ENCODE results near the gene ABHD11.
"Not testable (repeated sequence)": the region's sequence is repeated elsewhere in the genome, so short reads cannot be mapped to it uniquely, and the experiment has no call there.

The ABHD11 gene

DNA sequence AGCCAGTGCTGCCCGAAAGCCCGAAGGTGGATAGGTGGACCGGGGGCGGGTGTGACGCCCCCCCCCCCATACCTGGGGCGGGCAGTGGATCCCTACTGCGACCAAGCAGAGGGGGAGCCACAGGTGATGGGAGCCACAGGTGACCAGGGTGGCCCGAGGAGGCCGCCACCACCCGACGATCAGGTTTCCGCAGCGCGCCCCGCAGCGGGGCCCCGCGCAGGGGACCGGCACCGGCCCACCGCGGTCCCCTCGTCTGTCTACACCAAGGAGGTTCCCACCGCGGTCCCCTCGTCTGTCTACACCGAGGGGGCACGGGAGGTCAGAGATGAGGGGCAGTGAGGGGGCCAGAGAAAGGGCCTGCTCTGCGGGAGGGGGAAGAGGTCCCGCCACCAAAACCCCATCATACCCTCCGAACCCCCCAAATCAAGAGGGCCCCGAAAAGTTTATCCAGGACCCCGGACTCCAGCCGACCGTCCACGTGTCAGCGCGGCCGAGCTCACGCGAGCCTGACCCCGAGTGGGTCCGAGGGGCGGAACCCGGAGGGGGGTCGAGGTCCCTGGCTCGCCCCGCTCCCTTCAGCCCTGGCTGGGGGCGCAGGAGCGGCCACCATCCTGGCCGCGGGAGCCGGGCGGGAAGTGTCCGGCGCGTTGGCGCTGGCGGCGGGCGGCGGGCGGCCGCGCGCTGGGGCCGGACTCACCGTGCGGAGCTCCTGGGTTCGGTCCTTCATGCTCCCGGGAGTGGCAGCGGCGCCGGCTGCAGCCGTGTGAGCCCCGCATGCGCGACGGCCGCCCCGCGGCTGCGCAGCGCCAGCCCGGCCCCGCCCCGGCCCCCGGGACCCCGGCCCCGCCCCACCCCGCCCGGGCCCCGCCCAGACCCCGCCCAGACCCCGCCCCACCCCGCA lies 19.4 kb downstream of the ABHD11 start, which contains the start of gene STX1A:
STX1A (minus strand) TSS at position 765 of the 901 bp plus-strand sequence; CDS start at position 727, 38 bp downstream.
- no peak for DNase-seq (ENCODE audit: low read depth, low spot score)

DNA sequence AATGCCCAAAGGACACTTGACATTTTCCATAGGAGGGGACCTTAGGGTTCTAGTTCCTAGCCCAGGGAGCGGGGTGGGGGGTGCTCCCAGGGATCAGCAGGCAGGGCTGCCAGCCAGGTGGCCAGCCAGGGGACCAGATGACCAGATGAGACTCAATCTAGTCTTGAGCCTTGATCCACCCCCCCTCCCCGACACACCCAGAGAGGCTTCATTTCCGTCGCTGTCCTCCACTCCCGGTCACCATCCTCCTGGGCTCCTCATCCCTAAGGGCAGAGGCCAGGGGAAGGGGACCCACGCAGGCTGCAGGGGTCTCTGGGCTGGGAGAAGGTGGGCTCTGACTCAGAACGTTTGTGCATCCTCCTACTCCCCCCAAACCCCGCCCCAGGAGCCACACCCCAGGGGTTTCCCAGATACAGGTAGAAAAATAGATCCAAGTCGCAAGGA lies 20.1 kb downstream of the ABHD11 start:
- no peak for DNase-seq (ENCODE audit: low read depth, low spot score)

DNA sequence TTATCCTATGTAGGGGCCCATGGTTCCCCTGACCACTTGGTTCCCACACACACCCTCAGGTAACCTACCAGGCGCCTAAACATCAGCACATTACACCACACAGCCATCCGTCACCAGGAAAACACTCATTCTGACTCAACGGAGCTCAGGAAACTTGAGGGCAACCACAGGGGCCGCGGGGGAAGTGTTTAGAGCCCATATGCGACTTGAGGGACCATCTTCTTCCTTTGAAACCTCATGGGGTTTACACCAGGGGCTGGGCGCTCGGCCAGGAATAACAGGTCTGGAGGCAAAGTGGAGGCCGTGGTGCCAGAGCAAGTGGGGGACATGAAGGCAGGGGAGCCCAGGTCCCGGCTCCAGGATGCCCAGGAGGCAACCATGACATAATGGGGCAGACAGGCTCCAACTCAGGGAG lies 20.6 kb downstream of the ABHD11 start:
- no peak for DNase-seq (ENCODE audit: low read depth, low spot score)

DNA sequence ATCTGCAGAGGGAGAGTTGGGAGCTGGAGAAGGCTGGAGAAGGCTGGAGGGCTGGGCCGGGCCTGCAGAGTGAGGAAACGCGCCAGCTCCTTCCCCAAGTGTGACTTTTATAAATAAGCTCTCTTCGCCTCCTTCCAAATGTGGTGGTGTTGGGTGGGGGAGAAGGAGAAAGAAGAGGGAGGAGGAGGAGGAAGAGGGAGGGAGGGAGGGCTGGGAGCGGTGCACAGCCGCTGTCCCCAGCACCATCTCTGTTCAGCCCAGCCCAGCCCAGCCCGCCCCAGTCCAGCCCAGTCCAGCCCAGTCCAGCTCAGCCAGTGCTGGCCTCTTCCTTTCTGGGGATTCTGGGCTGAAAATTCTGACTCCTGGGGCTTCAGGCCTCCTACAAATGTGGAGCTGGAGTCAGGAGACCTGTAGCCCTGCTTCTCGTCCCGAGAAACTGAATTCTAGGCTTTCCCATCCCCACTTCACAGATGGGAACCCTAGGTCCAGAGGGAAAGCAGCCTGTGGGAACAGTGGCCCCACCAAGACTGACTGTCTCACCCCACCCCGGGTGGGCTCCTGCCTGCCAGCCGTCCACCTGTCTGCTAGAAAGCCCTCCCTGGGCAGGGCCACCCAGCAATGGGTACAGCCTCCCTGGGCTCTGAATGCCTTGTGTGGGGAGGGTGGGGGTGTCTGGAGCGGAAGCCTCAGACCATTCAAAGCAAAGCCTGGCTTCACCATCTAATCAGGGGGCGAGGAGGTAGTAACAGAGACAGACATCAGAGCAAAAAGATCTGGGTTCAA lies 21.4 kb downstream of the ABHD11 start:
- DNase-seq (ENCODE audit: low read depth, low spot score): no peak

DNA sequence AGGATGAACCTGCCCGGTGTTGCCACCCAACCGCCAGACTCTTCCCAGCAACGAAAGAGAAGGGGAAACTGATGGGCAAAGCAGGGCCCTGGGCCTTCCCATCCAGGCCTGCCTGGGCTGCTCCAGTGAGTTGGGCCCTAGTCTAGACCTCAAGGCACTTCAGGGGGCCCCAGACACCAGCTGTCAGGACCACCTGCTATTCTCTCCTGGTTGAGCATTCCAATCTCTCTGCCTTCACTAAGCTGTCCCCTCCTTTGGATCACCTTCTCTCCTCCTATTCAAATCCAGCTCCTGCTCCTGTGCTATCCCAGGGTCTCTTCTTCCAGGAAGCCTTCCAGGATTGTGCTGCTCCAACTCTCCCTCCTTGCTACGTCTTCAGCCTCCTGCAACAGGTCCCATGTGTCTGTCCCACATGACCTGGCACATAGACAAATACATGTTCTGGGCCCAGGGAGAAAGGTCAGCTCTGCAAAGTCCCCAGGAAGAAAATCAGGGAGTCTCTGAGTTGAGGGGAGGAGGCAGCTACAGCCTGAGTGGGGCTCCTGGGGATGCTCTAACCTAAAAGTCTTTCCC lies 22.2 kb downstream of the ABHD11 start:
- DNase-seq (ENCODE audit: low read depth, low spot score): no peak

DNA sequence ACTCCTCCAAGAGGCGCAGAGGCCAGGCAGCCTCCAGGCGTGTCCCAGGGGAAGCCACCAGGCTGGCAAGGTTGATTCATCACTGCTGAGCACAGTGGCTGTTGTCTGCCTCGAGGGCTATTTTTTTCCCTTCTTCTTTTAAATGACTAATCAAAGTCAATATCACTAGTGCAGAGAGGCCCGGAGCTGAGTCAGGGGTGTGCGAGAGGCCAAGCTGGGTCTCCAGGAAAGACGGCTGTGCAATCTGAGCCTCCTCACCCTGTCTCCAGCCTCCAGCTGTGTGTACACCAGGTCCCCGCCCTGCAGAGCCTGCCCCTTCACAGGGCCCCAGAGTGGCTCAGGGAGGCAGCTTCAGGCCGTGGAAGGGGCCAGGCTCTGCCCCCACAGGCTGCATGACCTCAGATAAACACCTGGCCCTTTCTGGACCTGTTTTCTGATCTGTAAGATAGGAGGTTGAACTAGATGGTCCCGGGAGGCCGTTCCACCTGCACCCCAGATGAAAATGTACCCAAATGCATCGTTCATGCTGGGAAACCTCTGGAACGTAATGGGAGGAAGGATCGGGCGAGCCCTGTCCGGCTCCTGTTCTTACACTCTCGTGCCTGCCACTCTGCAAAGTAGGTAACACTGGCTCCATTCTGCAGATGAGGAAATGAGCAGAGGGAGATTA lies 22.8 kb downstream of the ABHD11 start:
- peak; percentile 78 for DNase-seq (ENCODE audit: low read depth, low spot score)

DNA sequence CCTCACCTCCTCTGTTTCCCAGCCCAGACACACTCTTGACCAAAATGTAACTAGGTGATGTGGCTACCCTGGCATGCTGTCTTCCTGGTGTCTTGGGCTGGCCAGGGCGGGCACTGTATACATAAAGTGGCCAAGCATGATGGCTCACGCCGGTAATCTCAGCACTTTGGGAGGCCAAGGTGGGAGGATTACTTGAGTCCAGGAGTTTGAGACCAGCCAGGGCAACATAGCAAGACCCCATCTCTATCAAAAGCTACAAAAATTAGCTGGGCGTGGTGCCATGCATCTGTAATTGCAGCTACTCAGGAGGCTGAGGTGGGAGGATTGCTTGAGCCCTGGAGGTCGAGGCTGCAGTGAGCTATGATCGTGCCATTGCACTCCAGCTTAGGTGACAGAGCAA lies 25.3 kb downstream of the ABHD11 start:
- DNase-seq (ENCODE audit: low read depth, low spot score): not testable (repeated sequence)

DNA sequence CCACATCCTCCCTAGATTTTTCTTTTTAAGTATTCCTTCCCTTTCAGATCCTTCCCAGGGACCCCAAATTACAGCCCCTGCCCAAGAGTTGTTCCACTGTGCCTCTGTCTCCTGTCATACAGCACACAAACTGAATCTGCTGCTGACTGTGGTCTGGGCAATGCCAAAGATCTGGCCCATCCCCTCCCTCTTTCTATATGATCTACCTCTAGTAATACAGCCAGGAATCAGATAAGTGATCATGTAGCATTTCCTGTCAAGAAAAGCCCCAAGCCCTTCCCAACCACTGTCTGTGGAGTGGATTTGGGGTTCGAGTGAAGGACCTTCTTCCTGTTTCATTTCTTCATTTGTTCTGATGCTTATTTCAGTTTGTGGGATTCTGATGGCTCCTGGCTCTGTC lies 25.8 kb downstream of the ABHD11 start:
- no peak for DNase-seq (ENCODE audit: low read depth, low spot score)

DNA sequence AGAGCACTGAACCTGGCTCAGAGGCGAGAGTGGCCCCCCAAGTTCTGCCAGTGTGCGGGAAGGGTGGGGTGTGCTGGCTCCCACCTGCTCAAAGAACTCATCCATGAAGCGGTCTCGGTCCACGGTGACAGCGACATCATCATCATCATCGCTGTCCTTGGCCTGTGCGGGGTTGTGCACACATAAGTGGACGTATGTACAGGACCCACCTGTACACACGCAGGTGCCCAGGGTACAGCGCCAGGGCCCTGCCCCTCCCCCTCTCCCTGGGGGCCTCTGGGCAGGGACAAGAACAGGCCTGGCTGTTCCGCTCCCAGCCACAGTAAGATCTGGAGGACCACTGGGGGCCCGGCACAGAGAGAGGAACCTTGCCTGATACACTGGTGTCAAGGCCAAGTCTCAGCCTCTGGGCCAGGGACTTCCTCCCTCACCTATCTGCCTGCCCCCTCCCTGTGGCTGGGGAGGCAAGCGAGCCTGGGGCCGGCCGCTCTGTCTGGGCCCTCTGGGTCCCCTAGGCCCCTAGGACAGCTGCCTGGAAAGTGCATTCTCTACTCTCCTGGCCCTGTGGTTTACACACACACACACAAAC lies 29.5 kb downstream of the ABHD11 start:
- no peak for DNase-seq (ENCODE audit: low read depth, low spot score)

DNA sequence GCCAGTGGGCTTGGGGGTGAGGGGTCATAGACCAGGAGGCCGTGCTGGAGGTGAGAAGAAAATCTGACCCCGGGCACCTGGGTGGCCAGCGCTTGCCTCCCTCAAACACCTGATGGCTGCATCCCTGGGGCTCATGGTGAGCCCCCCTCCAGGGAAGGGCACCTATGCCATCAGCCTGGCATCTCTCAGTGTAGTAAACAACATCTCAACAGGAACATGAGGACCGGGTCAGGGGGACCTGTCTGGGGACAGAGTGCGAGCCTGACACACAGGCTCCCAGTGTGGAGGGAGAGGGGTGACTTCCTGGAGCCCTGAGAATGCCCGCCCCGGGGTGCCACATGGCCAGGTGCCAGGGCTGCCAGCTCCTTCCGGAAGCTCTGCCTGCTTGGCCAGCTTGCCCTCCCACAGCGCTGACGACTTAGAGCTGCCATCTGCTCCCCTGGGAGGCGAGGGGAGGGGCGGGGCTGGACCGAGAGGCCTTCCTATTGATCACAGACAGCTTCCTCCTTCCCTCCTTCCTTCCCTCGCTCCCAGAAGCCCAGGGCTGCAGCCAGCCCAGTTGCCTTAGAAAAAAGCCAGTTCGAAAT lies 31.5 kb downstream of the ABHD11 start:
- no peak for DNase-seq (ENCODE audit: low read depth, low spot score)

DNA sequence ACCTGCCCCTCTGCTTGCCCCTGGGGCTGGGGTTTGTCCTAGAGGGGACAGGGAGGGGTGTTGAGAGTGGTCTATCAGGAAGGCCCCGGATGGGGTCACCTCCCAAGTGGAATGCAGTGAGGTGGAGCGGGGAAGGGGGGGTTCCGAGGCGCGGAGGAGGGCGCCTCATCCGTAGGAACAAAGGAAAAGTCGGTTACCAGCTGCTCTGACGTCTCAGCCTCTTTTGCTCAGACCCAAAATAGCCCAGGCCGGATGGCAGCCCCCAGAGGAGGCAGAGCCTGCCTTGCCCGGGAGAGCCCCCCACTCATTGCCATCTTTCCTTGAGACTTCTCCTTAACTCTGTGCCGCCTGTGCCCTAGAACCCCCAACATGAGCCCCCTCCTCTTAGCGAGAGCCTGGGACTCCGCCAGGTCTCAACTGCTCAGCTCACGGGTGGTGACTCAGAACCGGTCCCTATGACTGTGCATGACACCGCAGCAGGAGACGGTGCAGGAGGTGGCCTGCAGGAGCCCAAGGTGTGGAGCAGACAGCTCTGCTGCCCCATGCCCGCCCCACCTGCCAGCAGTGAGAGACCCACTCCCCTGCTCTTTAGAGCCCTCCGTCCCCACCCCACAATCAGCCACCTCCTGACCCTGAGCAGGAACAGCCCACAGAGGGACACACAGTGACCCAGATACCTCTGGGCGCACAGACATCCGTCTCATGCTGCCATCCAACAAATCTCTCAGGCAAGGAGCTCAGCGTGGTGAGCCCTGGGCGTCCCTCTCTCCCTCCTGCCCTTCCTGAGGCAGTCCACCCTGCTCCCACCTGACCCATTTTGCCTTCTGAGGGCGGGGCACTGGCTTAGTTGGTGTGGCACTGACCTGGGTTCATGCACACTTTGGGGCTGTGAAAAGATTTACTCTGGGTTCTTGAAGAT lies 32.2 kb downstream of the ABHD11 start:
- no peak for DNase-seq (ENCODE audit: low read depth, low spot score)

DNA sequence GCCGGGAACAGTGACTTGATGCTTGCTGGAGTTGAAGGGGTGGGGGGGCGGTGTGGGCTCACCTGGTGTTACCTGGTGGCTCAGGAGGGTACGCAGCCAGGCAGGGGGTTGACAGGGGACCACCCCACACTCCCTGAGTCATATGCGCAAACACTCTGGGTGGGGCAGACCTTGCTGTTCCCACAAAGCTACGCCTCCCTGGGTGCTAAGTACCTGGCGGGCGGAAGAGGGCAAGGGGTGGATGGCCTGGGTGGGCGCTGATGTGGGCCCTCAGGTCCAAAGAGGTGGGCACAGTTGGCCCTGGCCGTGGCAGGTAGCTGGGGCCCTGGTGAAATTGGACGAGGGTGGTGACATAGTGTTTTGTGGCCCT lies 33.1 kb downstream of the ABHD11 start:
- DNase-seq (ENCODE audit: low read depth, low spot score): no peak

DNA sequence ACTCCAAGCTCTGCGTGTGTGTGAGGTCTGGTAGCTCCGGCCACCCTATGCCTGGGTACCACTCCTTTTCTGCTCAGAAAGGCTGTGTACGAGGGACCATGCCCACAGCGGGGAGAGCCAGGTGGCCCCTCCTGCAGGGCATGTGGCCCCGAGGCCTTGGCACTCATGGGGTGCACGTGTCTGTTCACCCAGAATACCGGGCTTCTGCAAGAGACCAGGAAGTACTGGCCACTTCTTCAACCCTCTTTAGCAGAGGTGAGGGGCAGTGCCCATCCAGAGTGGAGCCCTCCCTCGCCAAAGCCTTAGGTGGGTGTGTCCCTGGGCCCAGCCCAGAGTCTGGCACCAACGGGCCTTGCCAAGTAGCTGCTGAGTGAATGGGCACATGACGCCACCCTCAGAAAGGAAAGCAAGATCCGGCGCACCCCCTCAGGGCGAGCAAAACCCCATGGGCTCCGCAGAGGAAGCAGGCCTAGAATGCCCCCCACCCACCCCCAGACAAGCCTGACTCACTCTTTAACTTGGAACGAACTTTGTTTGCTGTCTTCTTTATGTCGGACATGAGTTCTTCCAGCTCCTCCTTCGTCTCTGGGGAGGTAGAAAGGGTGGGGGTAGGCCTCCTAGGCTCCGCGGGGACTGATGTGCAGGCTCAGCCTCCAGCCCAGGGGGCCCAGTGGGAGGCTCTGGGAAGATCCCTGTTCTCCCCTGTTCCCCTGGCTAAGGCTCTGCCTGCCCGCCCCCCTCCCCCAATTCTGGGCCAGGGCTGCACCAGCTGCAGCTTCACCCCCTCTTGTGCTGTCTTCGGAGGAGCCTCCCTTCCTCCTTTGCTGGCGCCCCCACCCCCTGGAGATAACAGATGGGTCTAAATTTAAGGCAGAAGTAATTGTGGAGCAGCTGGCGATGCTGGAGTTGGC lies 33.7 kb downstream of the ABHD11 start:
- DNase-seq (ENCODE audit: low read depth, low spot score): no peak

DNA sequence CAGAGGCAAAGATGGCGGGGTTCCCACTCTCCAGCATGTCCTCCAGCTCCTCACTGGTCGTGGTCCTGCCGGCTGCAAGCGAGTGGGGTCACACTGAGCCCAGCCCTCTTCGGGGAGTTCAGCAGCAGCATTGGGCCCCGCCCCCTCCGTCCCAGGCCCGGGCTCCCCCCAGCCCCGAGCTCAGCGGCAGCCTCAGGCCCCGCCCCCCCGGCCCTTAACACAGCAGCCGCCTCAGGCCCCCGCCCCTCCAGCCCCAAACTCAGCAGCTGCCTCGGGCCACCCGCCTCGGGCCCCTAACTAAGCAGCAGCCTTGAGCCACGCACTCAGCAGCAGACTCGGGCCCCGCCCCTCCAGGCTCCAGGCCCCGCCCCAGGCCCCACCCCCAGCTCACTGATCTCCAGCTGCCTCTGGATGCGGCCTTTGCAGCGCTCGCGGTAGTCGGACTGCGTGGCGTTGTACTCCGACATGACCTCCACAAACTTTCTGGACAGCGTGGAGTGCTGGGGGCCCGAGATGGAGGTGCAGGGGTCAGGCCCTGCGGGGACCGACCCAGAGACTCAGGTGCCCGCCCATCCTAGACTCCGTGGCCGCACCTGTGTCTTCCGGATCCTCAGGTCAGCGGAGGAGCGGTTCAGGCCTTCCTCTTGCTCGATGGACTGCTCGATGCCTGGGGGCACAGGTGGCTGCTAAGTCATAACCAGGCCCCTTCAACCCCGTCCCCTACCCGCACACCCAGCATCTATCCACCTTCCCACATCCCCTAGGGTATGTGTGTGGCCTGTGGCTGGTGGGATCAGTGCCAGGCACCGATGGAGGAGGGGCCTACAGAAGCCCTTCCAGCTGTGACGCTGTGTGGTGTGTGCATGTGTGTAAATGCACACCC lies 34.6 kb downstream of the ABHD11 start:
- no peak for DNase-seq (ENCODE audit: low read depth, low spot score)

DNA sequence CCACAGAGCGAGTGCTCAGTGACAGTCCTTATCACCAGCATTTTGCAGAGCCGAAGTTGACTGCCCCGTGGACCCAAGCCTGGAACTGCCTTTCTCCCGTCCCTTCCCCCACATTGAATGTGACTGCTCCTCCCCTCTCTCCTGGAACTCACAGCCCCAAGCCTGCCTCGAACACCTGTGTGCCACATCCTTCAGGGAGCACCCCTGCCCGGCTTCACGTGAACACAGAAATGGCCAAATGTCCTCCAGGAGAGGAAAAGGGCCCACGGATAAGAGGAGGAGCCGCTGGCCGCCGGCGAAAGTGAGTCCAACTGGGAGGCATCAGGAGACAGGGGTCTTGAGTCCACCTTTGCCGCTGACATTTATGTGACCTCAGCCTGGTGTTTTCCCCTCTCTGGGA lies 35.4 kb downstream of the ABHD11 start:
- DNase-seq (ENCODE audit: low read depth, low spot score): no peak

DNA sequence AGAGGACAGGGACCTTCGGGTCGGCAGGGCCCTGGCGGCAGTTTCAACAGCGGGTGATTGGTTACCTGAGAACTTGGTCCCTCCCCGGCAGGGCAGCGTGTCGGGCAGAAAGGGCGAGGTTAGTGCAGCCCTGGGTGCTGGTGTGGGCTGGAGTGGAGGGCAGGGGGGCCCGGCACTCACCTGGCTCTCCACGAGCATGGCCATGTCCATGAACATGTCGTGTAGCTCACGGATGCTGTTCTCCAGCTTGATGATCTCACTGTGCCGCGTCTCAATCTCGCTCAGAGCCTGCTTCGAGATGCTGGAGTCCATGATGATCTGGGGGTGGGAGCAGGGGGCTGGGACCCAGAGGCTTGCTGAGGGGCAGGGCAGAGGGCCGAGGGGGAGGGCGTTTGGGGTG lies 35.9 kb downstream of the ABHD11 start:
- DNase-seq (ENCODE audit: low read depth, low spot score): no peak

DNA sequence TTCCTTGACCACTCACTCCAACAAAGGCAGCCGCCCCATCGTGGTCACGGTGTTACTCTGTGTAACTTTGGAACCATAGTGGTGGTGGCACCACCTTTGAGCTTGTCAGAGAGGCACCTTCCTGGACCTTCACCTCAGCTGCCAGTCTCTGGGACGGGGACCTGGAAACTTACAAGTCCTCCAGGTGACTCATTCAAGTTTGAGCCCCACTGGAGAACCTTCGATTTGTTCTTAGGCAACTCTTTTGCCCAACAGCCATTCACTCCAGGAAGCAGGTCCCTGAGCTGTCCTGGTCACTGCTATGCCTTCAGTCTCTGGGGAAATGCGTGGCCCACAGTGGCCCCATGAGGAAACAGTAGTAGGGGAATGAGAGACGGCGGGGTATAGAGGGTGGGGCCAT lies 36.4 kb downstream of the ABHD11 start:
- no peak for DNase-seq (ENCODE audit: low read depth, low spot score)

Measured in smooth muscle cell of the brain vasculature (primary cell).